Thyroid gland (tissue), 4 donors: ENCODE measurements around the gene CLCNKA. TPM values are rescaled to one million over a fixed set of nuclear protein-coding genes. Genes with fewer than 3 reads are reported as not detected.

ENCODE experiments used
- DNase-seq, 2 donors: peaks; one replicate each; pipeline ENCODE4 v3.0.0-alpha.2; 2019
- H3K27ac ChIP-seq, 3 donors: fragments of 200-600 bp; sonication (generic); 1 replicate in 2 of 3; 2 replicates in 1 of 3; pipeline ENCODE4 v1.5.1; 2016 to 2019; ENCODE audit warnings: mild to moderate bottlenecking in 1 of 3, moderate library complexity in 1 of 3
- H3K27me3 ChIP-seq: fragments of 200-600 bp; sonication (generic); one replicate; pipeline ENCODE4 v1.5.1; 2019
- H3K36me3 ChIP-seq, 2 donors: fragments of 200-600 bp; sonication (generic); one replicate each; pipeline ENCODE4 v1.5.1; 2016 to 2019
- H3K4me1 ChIP-seq, 2 donors: fragments of 200-600 bp; sonication (generic); one replicate each; pipeline ENCODE4 v1.5.1; 2017 to 2019
- H3K4me3 ChIP-seq, 3 donors: fragments of 200-600 bp; sonication (generic); replicated peaks in 1 of 3; 1 replicate in 2 of 3; 2 replicates in 1 of 3; pipeline ENCODE4 v1.5.1; 2016; ENCODE audit warnings: mild to moderate bottlenecking in 1 of 3
- H3K9me3 ChIP-seq: fragments of 200-600 bp; sonication (generic); one replicate; pipeline ENCODE4 v1.5.1; 2017
- CTCF ChIP-seq, 6 experiments: fragments of 200-600 bp in 3 of 6; fragments of 450-650 bp in 3 of 6; sonication (generic) in 3 of 6; IDR thresholded peaks; one replicate each; pipeline ENCODE4 v1.5.1; 2016 to 2019; ENCODE audit warnings: antibody characterized with exemption in 6 of 6, mild to moderate bottlenecking in 2 of 6, inconsistent platforms in 1 of 6, moderate library complexity in 1 of 6
- POLR2A ChIP-seq, 2 donors: fragments of 450-650 bp; IDR thresholded peaks; one replicate each; pipeline ENCODE4 v1.6.1; 2017; ENCODE audit warnings: antibody characterized with exemption in 2 of 2, mild to moderate bottlenecking in 2 of 2, moderate library complexity in 1 of 2
- WGBS, 2 donors: methylation state at CpG; one replicate each; pipeline ENCODE4 v1.1.5; 2017; 5-methylcytosine and 5-hydroxymethylcytosine counted together
- intact Hi-C: fragments of 100-400 bp; cut with DNase I; formaldehyde crosslinking; loops from one replicate; pipeline ENCODE4 v1.15.1; 2023
- total RNA-seq, 4 donors: library from RNA; depleted of rRNA; stranded (reverse); fragments of >200 nt; gene quantifications; one replicate each; pipeline ENCODE4 v1.2.3, GENCODE V29; 2016

Gene CLCNKA
- total RNA-seq, 4 donors from 2014 or later = 3.9 to 27.1 (median 16.1) TPM

- TF ChIP-seq POLR2A (IDR thresholded peaks at IDR 0.05) (no peak), CTCF (IDR thresholded peaks at IDR 0.05) (no peak)
- intact Hi-C loops = no loop called here
- H3K27me3 ChIP-seq = no peaks in the 10 kb centered on the region
- H3K27ac ChIP-seq = no peak overlapping the region
- DNase-seq = peak in 1 of 2 donors; percentile 52
- H3K4me3 ChIP-seq = no peak overlapping the region
- peaks cover 25 to 34% of the 10 kb centered on the region in 2 donors for H3K4me1 ChIP-seq
- WGBS, 2 donors = 63 to 75% methylated on average over 4 to 6 of the region's 6 CpGs
- H3K9me3 ChIP-seq = no peaks in the 10 kb centered on the region
- no peaks in the 10 kb centered on the region for H3K36me3 ChIP-seq
Observed at GRCh38 chr1:16067127-16067768, 45.4 kb downstream of the CLCNKA start.

GRCh38 chr1:16067933-16068332 lies 46.1 kb downstream of the CLCNKA start:
- Histone ChIP-seq H3K27ac (peak overlapping the region in 1 of 3 donors; percentile 65), H3K4me1 (peaks cover 26 to 37% of the 10 kb centered on the region in 2 donors), H3K9me3 (no peaks in the 10 kb centered on the region), H3K27me3 (no peaks in the 10 kb centered on the region), H3K4me3 (no peak overlapping the region), H3K36me3 (no peaks in the 10 kb centered on the region)
- no peak for DNase-seq
- TF ChIP-seq POLR2A (IDR thresholded peaks at IDR 0.05) = no peak
- no peak for TF ChIP-seq CTCF (IDR thresholded peaks at IDR 0.05)
- WGBS, 2 donors = 62 to 73% methylated on average over 3 to 13 of the region's 13 CpGs
- intact Hi-C loops = no loop called here

- intact Hi-C loops = no loop called here
- no peaks in the 10 kb centered on the region for H3K27me3 ChIP-seq
- no peak overlapping the region for H3K4me3 ChIP-seq
- no peaks in the 10 kb centered on the region for H3K9me3 ChIP-seq
- WGBS, 2 donors = 50 to 59% methylated on average over 7 to 11 of the region's 11 CpGs
- TF ChIP-seq CTCF (IDR thresholded peaks at IDR 0.05) (no peak), POLR2A (IDR thresholded peaks at IDR 0.05) (peak in 1 of 2 donors; percentile 17)
- peak; percentile 93 to 96 for DNase-seq
- no peaks in the 10 kb centered on the region for H3K36me3 ChIP-seq
- H3K27ac ChIP-seq = peak overlapping the region; percentile 24 to 65 (median 52)
- H3K4me1 ChIP-seq = peaks cover 28 to 42% of the 10 kb centered on the region in 2 donors
Observed at GRCh38 chr1:16068356-16069270, 46.8 kb downstream of the CLCNKA start.

GRCh38 chr1:16070640-16071355 lies 49.0 kb downstream of the CLCNKA start:
- Histone ChIP-seq H3K4me1 (peaks cover 21 to 48% of the 10 kb centered on the region in 2 donors), H3K4me3 (no peak overlapping the region), H3K9me3 (no peaks in the 10 kb centered on the region), H3K27ac (no peak overlapping the region), H3K27me3 (no peaks in the 10 kb centered on the region), H3K36me3 (no peaks in the 10 kb centered on the region)
- no peak for DNase-seq
- 93% methylated on average over 9 of the region's 9 CpGs for WGBS, 2 donors
- TF ChIP-seq POLR2A (IDR thresholded peaks at IDR 0.05) = no peak
- no peak for TF ChIP-seq CTCF (IDR thresholded peaks at IDR 0.05)
- intact Hi-C loops = no loop called here
